ENCODE data around the gene C12orf75. TPM values are rescaled to one million over a fixed set of nuclear protein-coding genes. Genes with fewer than 3 reads are reported as not detected.
"Not testable (repeated sequence)": the region's sequence is repeated elsewhere in the genome, so short reads cannot be mapped to it uniquely, and the experiment has no call there.

C12orf75 gene
- total and polyA plus RNA-seq, 2 experiments from 2014 or later: 43.9 to 69.8 TPM

GRCh38 chr12:105341010-105341409 lies 10.5 kb downstream of the C12orf75 start (continued):
- TF ChIP-seq ETS1 (IDR thresholded peaks at IDR 0.05): no peak
- TF ChIP-seq JUNB (IDR thresholded peaks at IDR 0.05; ENCODE audit: unreplicated experiment): no peak
- no peak for TF ChIP-seq ZNF331 (CRISPR knock-in tag; IDR thresholded peaks at IDR 0.05; ENCODE audit: low read depth)

GRCh38 chr12:105341620-105342019 lies 11.1 kb downstream of the C12orf75 start:
- H3K36me3 ChIP-seq (ENCODE audit: insufficient read depth); H4K20me1 ChIP-seq (replicated peaks; ENCODE audit: insufficient read depth); H3K27ac ChIP-seq (ENCODE audit: low read depth); H3K4me3 Mint-ChIP-seq; H3K9me2 ChIP-seq (ENCODE audit: insufficient read depth); H2AFZ ChIP-seq; DNase-seq (ENCODE audit: low spot score); H3K4me2 ChIP-seq; H3K27me3 ChIP-seq (ENCODE audit: insufficient read depth); H3K27ac Mint-ChIP-seq; H3K4me3 ChIP-seq; ATAC-seq; H3F3A ChIP-seq (replicated peaks; ENCODE audit: low read depth); H3K27me3 Mint-ChIP-seq (ENCODE audit: insufficient read depth, low read depth, poor library complexity): not testable (repeated sequence)
- Histone ChIP-seq H3K4me1 (ENCODE audit: insufficient read depth) (peaks cover 29% of the 10 kb centered on the region), H3K79me2 (replicated peaks; ENCODE audit: insufficient read depth) (peaks cover 24% of the 10 kb centered on the region)
- H3K4me1 Mint-ChIP-seq: peaks cover 22% of the 10 kb centered on the region
- peaks cover 17% of the 10 kb centered on the region for H3K9me3 Mint-ChIP-seq
- H3K36me3 Mint-ChIP-seq (ENCODE audit: low read depth): peaks cover 23% of the 10 kb centered on the region

GRCh38 chr12:105342464-105342863 lies 12.0 kb downstream of the C12orf75 start:
- H3K36me3 ChIP-seq (ENCODE audit: insufficient read depth): 0 out of 2 replicates have a peak, but pooled peaks cover 3% of the 10 kb centered on the region
- no peak overlapping the region for H3K27ac Mint-ChIP-seq
- H3K4me1 ChIP-seq (ENCODE audit: insufficient read depth): peaks cover 29% of the 10 kb centered on the region
- no peak overlapping the region for H3K4me2 ChIP-seq
- H3K36me3 Mint-ChIP-seq (ENCODE audit: low read depth): peaks cover 23% of the 10 kb centered on the region
- H3K4me1 Mint-ChIP-seq: peaks cover 22% of the 10 kb centered on the region
- H3K27me3 ChIP-seq (ENCODE audit: insufficient read depth): no peaks in the 10 kb centered on the region
- H2AFZ ChIP-seq: no peak overlapping the region
- no peak overlapping the region for H3K4me3 Mint-ChIP-seq
- no peaks in the 10 kb centered on the region for H4K20me1 ChIP-seq (replicated peaks; ENCODE audit: insufficient read depth)
- ATAC-seq (no peak), DNase-seq (ENCODE audit: low spot score) (no peak)
- no peaks in the 10 kb centered on the region for H3F3A ChIP-seq (replicated peaks; ENCODE audit: low read depth)
- peaks cover 17% of the 10 kb centered on the region for H3K9me3 Mint-ChIP-seq
- H3K9me2 ChIP-seq (ENCODE audit: insufficient read depth): no peaks in the 10 kb centered on the region; the same call in 1 of the 2 replicates
- peaks cover 24% of the 10 kb centered on the region for H3K79me2 ChIP-seq (replicated peaks; ENCODE audit: insufficient read depth)
- H3K4me3 ChIP-seq: no peak overlapping the region
- no peaks in the 10 kb centered on the region for H3K27me3 Mint-ChIP-seq (ENCODE audit: insufficient read depth, low read depth, poor library complexity)
- no peak for TF ChIP-seq POLR2AphosphoS5 (IDR thresholded peaks at IDR 0.05; ENCODE audit: low read depth)
- TF ChIP-seq CREB1 (CRISPR knock-in tag; IDR thresholded peaks at IDR 0.05; ENCODE audit: low read depth): no peak
- TF ChIP-seq ZNF114 (CRISPR knock-in tag; IDR thresholded peaks at IDR 0.05): no peak
- no peak for TF ChIP-seq REST (IDR thresholded peaks at IDR 0.05; ENCODE audit: unreplicated experiment)
- no peak for TF ChIP-seq STAT1 (IDR thresholded peaks at IDR 0.05; ENCODE audit: unreplicated experiment)
- H3K27ac ChIP-seq (ENCODE audit: low read depth): no peak overlapping the region

Measured in GM23338 (cell line).